Right hindlimb (tissue), 1 donor: Measurements from ENCODE around the gene LEUTX.
"Not testable (repeated sequence)": the region's sequence is repeated elsewhere in the genome, so short reads cannot be mapped to it uniquely, and the experiment has no call there.

Experiments used
- DNase-seq: peaks from one replicate; pipeline ENCODE4 v3.0.0-alpha.2; 2018

LEUTX gene

GRCh38 chr19:39778763-39779162, at the start of gene LEUTX:
LEUTX (plus strand) TSS chr19:39778854; CDS start chr19:39778921, 67 bp downstream.
- no peak for DNase-seq

GRCh38 chr19:39729594-39729993, 49.1 kb upstream of the LEUTX start:
- DNase-seq, result no peak

GRCh38 chr19:39731685-39732084, 47.0 kb upstream of the LEUTX start:
- DNase-seq, result no peak

GRCh38 chr19:39733841-39734240, 44.8 kb upstream of the LEUTX start:
- DNase-seq, result no peak

GRCh38 chr19:39735688-39736087, 43.0 kb upstream of the LEUTX start:
- DNase-seq, result no peak

- no peak for DNase-seq
Observed at GRCh38 chr19:39736088-39736487, 42.6 kb upstream of the LEUTX start.

- no peak for DNase-seq
Observed at GRCh38 chr19:39737351-39737750, 41.3 kb upstream of the LEUTX start.

GRCh38 chr19:39737891-39738290, 40.8 kb upstream of the LEUTX start, which contains the start of gene CLC:
CLC (minus strand) TSS chr19:39738029; CDS start chr19:39737952, 77 bp downstream.
- DNase-seq, result no peak

- no peak for DNase-seq
Observed at GRCh38 chr19:39738814-39739213, 39.8 kb upstream of the LEUTX start.

- DNase-seq, result no peak
Observed at GRCh38 chr19:39740395-39740794, 38.3 kb upstream of the LEUTX start.

GRCh38 chr19:39745643-39746042, 33.0 kb upstream of the LEUTX start:
- DNase-seq, result no peak

GRCh38 chr19:39746836-39747529, 31.7 kb upstream of the LEUTX start:
- DNase-seq, result no peak

GRCh38 chr19:39749981-39750380, 28.7 kb upstream of the LEUTX start:
- no peak for DNase-seq

- no peak for DNase-seq
Observed at GRCh38 chr19:39752390-39752789, 26.3 kb upstream of the LEUTX start.

- no peak for DNase-seq
Observed at GRCh38 chr19:39752795-39753194, 25.9 kb upstream of the LEUTX start.

- DNase-seq, result no peak
Observed at GRCh38 chr19:39754544-39754943, 24.1 kb upstream of the LEUTX start.

- no peak for DNase-seq
Observed at GRCh38 chr19:39754971-39755370, 23.7 kb upstream of the LEUTX start.

GRCh38 chr19:39759457-39760184, 19.0 kb upstream of the LEUTX start:
- DNase-seq, result no peak

- not testable (repeated sequence) for DNase-seq
Observed at GRCh38 chr19:39761851-39762250, 16.8 kb upstream of the LEUTX start.

GRCh38 chr19:39765091-39766076, 13.3 kb upstream of the LEUTX start:
- DNase-seq, result no peak

- no peak for DNase-seq
Observed at GRCh38 chr19:39768334-39768733, 10.3 kb upstream of the LEUTX start.

GRCh38 chr19:39768786-39769185, 9.9 kb upstream of the LEUTX start:
- no peak for DNase-seq

- DNase-seq, result no peak
Observed at GRCh38 chr19:39780894-39781293, 2.2 kb downstream of the LEUTX start.
